SK-N-SH treated with all-trans-retinoic acid at 6 μM for 48 hours (cell line): ENCODE data around the gene FLVCR1.

Source experiments
- ATAC-seq: fragments of 200-7000 bp; cut with Tn5 transposase; 3 replicates; pipeline ENCODE4 v1.9.1; 2020; ENCODE audit warnings: mild to moderate bottlenecking, moderate library complexity
- ARNTL ChIP-seq: fragments of 450-650 bp; formaldehyde crosslinking; IDR thresholded peaks from 2 replicates; pipeline ENCODE4 v1.5.0; 2020; ENCODE audit warnings: low read depth, mild to moderate bottlenecking, moderate library complexity, borderline replicate concordance
- BACH2 ChIP-seq: fragments of 250-450 bp; sonication (Bioruptor Pico); IDR thresholded peaks from 2 replicates; pipeline ENCODE4 v1.9.0; 2021; ENCODE audit warnings: mild to moderate bottlenecking, borderline replicate concordance
- CREB5 ChIP-seq: fragments of 250-450 bp; sonication (Bioruptor Pico); IDR thresholded peaks from 2 replicates; pipeline ENCODE4 v1.5.1; 2020; ENCODE audit warnings: low read depth, mild to moderate bottlenecking, moderate library complexity
- ESRRG ChIP-seq: fragments of 250-450 bp; sonication (Bioruptor Pico); IDR thresholded peaks from 2 replicates; pipeline ENCODE4 v1.6.1; 2021; ENCODE audit warnings: mild to moderate bottlenecking
- GLIS3 ChIP-seq: fragments of 250-450 bp; sonication (Bioruptor Pico); IDR thresholded peaks from 2 replicates; pipeline ENCODE4 v1.5.0; 2020; ENCODE audit warnings: mild to moderate bottlenecking, moderate library complexity
- ISL1 ChIP-seq: fragments of 250-450 bp; sonication (Bioruptor Pico); IDR thresholded peaks from 2 replicates; pipeline ENCODE4 v2.1.2; 2022; ENCODE audit warnings: mild to moderate bottlenecking, moderate library complexity
- OSR1 ChIP-seq: fragments of 250-450 bp; sonication (Bioruptor Pico); IDR thresholded peaks from 2 replicates; pipeline ENCODE4 v1.8.0; 2022; ENCODE audit warnings: moderate library complexity, mild to moderate bottlenecking, inconsistent platforms
- PATZ1 ChIP-seq: fragments of 250-450 bp; sonication (Bioruptor Pico); IDR thresholded peaks from 2 replicates; pipeline ENCODE4 v1.8.0; 2020; ENCODE audit warnings: mild to moderate bottlenecking, moderate library complexity, borderline replicate concordance
- POU6F1 ChIP-seq: fragments of 250-450 bp; sonication (Bioruptor Pico); IDR thresholded peaks from 2 replicates; pipeline ENCODE4 v1.8.0; 2021; ENCODE audit warnings: low read depth, mild to moderate bottlenecking, moderate library complexity, borderline replicate concordance
- PPARA ChIP-seq: fragments of 250-450 bp; sonication (Bioruptor Pico); IDR thresholded peaks from 2 replicates; pipeline ENCODE4 v1.5.0; 2020; ENCODE audit warnings: mild to moderate bottlenecking, borderline replicate concordance
- RARB ChIP-seq: fragments of 250-450 bp; sonication (Bioruptor Pico); IDR thresholded peaks from 2 replicates; pipeline ENCODE4 v1.8.0; 2021; ENCODE audit warnings: mild to moderate bottlenecking, moderate library complexity
- SNAI2 ChIP-seq: fragments of 250-450 bp; sonication (Bioruptor Pico); IDR thresholded peaks from 2 replicates; pipeline ENCODE4 v1.5.0; 2020; ENCODE audit warnings: mild to moderate bottlenecking, moderate library complexity
- TCF4 ChIP-seq: fragments of 250-450 bp; sonication (Bioruptor Pico); IDR thresholded peaks from 2 replicates; pipeline ENCODE4 v1.8.0; 2021; ENCODE audit warnings: mild to moderate bottlenecking, moderate library complexity, borderline replicate concordance
- TSHZ2 ChIP-seq: fragments of 250-450 bp; sonication (Bioruptor Pico); IDR thresholded peaks from 2 replicates; pipeline ENCODE4 v1.5.0; 2020; ENCODE audit warnings: mild to moderate bottlenecking, moderate library complexity
- ZC3H10 ChIP-seq: fragments of 250-450 bp; sonication (Bioruptor Pico); IDR thresholded peaks from 2 replicates; pipeline ENCODE4 v1.5.1; 2021; ENCODE audit warnings: mild to moderate bottlenecking, moderate library complexity
- ZFP3 ChIP-seq: fragments of 250-450 bp; sonication (Bioruptor Pico); IDR thresholded peaks from 2 replicates; pipeline ENCODE4 v1.5.0; 2020; ENCODE audit warnings: mild to moderate bottlenecking, moderate library complexity
- ZFP30 ChIP-seq: fragments of 450-650 bp; formaldehyde crosslinking; IDR thresholded peaks from 2 replicates; pipeline ENCODE4 v1.5.0; 2022; ENCODE audit warnings: mild to moderate bottlenecking, moderate library complexity
- ZNF565 ChIP-seq: fragments of 450-650 bp; formaldehyde crosslinking; conservative IDR thresholded peaks from 2 replicates; pipeline ENCODE4 v1.5.0; 2020; ENCODE audit warnings: low read depth, mild to moderate bottlenecking, moderate library complexity
- ZNF70 ChIP-seq: fragments of 450-650 bp; formaldehyde crosslinking; IDR thresholded peaks from 2 replicates; pipeline ENCODE4 v1.5.0; 2020; ENCODE audit warnings: mild to moderate bottlenecking, moderate library complexity
- ZNF8 ChIP-seq: fragments of 450-650 bp; formaldehyde crosslinking; IDR thresholded peaks from 2 replicates; pipeline ENCODE4 v1.5.0; 2020; ENCODE audit warnings: mild to moderate bottlenecking, moderate library complexity

The FLVCR1 gene

GRCh38 chr1:212933815-212934471 is 75.9 kb downstream of the FLVCR1 start (continued):
- no peak for TF ChIP-seq POU6F1 (CRISPR knock-in tag)

- no peak for ATAC-seq
- TF ChIP-seq ZNF70 (CRISPR knock-in tag) (no peak), OSR1 (no peak), ESRRG (no peak), GLIS3 (CRISPR knock-in tag) (no peak), TCF4 (no peak), ARNTL (CRISPR knock-in tag) (no peak)
Measured at GRCh38 chr1:212935387-212935981, 77.4 kb downstream of the FLVCR1 start.

- ATAC-seq, result no peak
- no peak for TF ChIP-seq ZNF565 (CRISPR knock-in tag)
- no peak for TF ChIP-seq BACH2 (CRISPR knock-in tag)
- TF ChIP-seq OSR1, result no peak
- TF ChIP-seq ZFP3 (CRISPR knock-in tag), result no peak
- no peak for TF ChIP-seq GLIS3 (CRISPR knock-in tag)
- no peak for TF ChIP-seq PPARA (CRISPR knock-in tag)
- no peak for TF ChIP-seq ZFP30 (CRISPR knock-in tag)
- no peak for TF ChIP-seq ZNF8 (CRISPR knock-in tag)
- TF ChIP-seq TSHZ2 (CRISPR knock-in tag), result no peak
- TF ChIP-seq RARB (CRISPR knock-in tag), result no peak
- TF ChIP-seq ZC3H10, result no peak
- TF ChIP-seq POU6F1 (CRISPR knock-in tag), result no peak
- no peak for TF ChIP-seq PATZ1 (CRISPR knock-in tag)
Measured at GRCh38 chr1:212937034-212937433, 79.0 kb downstream of the FLVCR1 start.

GRCh38 chr1:212938846-212939245 is 80.8 kb downstream of the FLVCR1 start:
- no peak for ATAC-seq
- TF ChIP-seq PATZ1 (CRISPR knock-in tag), result no peak
- TF ChIP-seq PPARA (CRISPR knock-in tag), result no peak
- no peak for TF ChIP-seq TSHZ2 (CRISPR knock-in tag)
- TF ChIP-seq CREB5, result no peak
- TF ChIP-seq ESRRG, result no peak
- TF ChIP-seq OSR1, result no peak
- no peak for TF ChIP-seq TCF4
- TF ChIP-seq SNAI2 (CRISPR knock-in tag), result no peak
- no peak for TF ChIP-seq RARB (CRISPR knock-in tag)
- TF ChIP-seq BACH2 (CRISPR knock-in tag), result no peak
- no peak for TF ChIP-seq ARNTL (CRISPR knock-in tag)
- TF ChIP-seq ISL1 (CRISPR knock-in tag), result no peak
- TF ChIP-seq ZNF8 (CRISPR knock-in tag), result no peak
- no peak for TF ChIP-seq ZFP30 (CRISPR knock-in tag)
